GM13976 (cell line): Measurements from ENCODE around the gene MCCC2.

Experiments
- DNase-seq: peaks from one replicate; pipeline ENCODE4 v3.0.0; 2012; ENCODE audit warnings: low spot score
- in situ Hi-C: fragments of 300-500 bp; cut with MboI; formaldehyde crosslinking; loops from one replicate; pipeline ENCODE4 v1.12.0; 2022; ENCODE audit warnings: low sequenced_read_pairs, mixed read lengths, inconsistent platforms; ENCODE audit not compliant: unreplicated experiment
- TF ChIP-seq, protein P1 (sequence below): IDR thresholded peaks from 2 replicates; pipeline ENCODE4 v1.5.1; 2012; ENCODE audit warnings: borderline replicate concordance, mild to moderate bottlenecking; ENCODE audit not compliant: insufficient read depth; ENCODE audit errors: extremely low read depth, missing control alignments, control extremely low read depth

Gene MCCC2

DNA sequence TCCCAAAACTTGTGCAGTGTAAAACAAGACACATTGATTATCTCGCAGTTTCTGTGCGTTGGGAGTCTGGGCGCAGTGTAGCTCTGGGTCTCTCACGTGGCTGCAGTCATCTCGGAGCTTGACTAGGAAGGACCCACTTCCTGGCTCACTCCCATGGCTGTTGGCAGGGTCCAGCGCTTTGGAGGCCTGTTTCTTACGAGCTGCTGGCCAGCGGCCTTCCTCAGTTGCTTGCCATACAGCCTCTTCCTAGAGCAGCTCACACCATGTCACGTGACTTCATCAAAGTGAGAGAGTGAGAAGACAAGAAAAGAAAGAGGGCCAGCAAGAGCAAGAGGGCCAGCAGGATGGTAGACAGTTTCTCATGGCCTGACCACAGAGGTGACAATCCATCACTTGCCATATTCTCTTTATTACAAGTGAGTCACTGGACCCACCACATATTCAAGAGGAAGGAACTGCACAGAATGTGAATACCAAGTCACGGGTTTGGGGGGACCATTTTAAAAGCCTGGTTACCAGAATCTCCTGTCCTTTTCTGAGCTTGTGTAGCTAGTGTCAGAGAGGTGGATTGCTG, 36.2 kb downstream of the MCCC2 start:
- TF ChIP-seq, protein P1, sequence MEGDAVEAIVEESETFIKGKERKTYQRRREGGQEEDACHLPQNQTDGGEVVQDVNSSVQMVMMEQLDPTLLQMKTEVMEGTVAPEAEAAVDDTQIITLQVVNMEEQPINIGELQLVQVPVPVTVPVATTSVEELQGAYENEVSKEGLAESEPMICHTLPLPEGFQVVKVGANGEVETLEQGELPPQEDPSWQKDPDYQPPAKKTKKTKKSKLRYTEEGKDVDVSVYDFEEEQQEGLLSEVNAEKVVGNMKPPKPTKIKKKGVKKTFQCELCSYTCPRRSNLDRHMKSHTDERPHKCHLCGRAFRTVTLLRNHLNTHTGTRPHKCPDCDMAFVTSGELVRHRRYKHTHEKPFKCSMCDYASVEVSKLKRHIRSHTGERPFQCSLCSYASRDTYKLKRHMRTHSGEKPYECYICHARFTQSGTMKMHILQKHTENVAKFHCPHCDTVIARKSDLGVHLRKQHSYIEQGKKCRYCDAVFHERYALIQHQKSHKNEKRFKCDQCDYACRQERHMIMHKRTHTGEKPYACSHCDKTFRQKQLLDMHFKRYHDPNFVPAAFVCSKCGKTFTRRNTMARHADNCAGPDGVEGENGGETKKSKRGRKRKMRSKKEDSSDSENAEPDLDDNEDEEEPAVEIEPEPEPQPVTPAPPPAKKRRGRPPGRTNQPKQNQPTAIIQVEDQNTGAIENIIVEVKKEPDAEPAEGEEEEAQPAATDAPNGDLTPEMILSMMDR: no peak
- no peak for DNase-seq
- in situ Hi-C loops: no loop called here

DNA sequence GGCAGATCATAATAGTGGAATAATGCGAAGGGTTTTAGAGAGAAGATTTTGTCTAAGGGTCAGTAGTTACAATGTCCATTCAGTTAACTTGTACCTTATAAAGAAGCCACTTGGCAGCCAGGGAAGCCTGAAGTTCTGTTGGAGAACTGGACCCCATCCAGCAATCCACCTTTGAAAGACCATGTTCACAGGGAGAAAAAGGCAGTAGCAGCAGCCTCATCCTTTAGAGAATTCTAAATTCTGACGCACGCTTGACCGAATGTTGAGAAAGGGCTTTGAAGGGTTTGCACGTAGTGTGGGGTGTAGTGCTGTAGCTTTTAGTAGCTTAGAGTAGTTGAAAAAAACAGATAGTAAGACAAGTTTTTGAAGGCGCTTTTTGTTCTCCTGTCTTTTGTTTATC, 42.8 kb downstream of the MCCC2 start:
- TF ChIP-seq, protein P1: no peak
- no peak for DNase-seq
- in situ Hi-C loops: no loop called here

DNA sequence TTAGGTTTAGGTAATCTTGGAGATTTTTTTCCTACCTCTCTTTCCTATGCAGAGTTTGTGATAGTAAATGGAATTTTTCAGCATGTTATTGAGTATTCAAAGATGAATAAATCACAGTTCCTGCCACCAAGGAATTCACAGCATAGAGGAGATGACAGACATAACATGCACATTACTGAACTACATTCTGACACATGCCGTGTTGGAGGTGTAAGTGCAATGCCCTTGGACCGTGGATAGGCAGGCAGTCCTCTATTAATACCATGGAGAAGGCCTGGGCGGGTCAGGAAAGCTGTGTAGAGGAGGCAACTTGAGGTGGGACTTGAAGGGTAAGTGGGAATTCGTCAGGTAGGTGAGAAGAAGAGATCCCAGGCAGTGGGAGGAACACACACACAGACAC, 43.9 kb downstream of the MCCC2 start:
- DNase-seq: no peak
- in situ Hi-C loops: no loop called here
- TF ChIP-seq, protein P1: no peak

DNA sequence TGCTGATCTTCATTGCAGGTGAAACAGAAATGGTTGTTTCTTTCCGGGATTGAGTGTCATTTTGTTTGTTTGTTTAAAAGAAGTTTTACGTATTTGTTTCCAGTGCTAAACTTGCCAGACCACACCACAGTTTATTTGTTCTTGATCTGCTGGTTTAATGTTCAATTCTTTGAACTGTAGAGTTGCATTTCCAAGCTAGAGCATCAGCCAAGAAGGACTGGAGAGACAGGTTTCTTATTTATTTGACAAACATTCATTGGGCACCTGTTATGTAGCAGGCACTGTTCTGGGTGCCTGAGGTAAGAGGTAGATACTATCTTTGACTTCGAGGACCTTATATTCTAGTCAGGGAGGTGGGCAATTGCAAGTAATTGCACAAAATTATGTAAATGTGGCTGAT, 45.0 kb downstream of the MCCC2 start:
- TF ChIP-seq, protein P1: no peak
- in situ Hi-C loops: no loop called here
- no peak for DNase-seq

DNA sequence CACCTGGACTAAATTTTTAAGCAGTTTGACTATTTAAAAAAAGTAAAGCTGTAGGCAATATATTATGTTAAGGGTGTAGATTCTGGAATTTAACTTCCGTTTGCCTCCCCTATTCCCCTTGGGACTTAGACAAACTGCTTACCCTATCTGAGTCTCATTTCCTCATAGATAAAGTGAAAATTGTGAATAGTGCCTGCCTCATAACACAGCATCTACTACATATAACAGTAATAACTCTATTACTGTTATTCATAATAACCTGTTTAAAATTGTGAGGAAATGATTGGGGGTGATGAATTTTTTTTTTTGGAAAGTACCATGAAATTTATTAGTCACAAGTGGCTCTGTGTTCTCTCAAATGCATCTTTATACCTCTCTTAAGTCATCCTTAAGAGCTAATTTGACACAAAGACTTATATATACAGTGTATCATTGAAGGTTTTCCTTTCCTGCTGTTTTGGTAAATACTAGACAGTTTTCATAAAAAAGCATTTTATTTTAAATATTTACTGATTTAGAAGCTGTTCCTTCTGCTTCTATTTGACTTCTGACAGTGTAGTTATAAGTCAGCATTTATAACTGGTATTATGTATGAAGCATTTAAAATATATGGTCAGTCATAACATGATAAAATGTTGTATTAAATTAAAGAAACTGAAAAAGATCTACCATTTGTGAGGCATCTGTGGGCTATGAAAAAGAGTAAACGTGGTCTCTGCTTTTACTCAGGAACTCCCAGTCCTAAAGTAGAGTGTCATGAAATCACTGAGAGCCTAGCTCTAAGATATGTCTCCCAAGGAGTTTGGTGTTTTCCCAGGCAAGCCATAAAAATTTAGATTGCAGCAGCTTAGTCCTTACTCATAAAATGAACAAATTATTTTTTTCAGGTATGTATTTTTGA, 46.4 kb downstream of the MCCC2 start:
- TF ChIP-seq, protein P1: no peak
- DNase-seq: peak; percentile 38
- in situ Hi-C loops: no loop called here

DNA sequence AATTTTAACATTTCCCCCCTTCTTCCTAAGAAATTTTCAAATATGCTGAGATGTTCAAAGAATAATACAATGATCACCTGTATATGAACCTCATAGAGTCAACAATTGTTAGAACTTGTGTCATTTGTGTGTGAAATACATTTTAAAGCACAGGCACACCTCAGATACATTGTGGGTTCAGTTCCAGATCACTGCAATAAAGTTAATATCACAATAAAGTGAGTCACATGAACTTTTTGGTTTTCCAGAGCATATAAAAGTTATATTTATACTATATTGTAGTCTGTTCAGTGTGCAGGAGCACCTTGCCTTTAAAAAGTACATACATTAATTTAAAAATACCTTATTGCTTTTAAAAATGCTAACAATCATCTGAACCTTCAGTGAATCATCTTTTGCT, 50.0 kb downstream of the MCCC2 start:
- DNase-seq: no peak
- in situ Hi-C loops: no loop called here
- TF ChIP-seq, protein P1: no peak

DNA sequence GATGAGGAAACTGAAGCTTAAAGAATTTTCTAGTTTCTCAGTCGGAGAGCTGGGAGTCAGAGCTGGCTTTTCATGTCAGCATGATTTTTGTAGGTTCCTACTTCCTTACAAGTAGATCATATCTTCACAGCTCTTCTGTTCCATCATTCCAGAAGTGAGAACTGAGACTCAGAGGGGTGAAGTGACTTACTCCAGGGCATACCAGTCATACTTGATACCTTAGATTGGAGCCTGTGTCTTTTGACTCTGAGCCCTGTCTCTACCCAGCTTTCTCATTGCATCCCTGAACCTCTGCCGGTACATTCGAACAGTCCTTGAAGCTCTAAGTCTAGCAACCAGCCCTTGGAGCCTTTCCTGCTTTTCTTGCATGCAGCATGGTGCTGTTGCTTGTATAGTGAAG, 53.3 kb downstream of the MCCC2 start:
- TF ChIP-seq, protein P1: no peak
- in situ Hi-C loops: no loop called here
- no peak for DNase-seq
